RKO (cell line): ENCODE results near the gene ROR2.
A peak's percentile ranks its signal among the peaks of the same experiment; 100 is the strongest.
"Not testable (repeated sequence)": the region's sequence is repeated elsewhere in the genome, so short reads cannot be mapped to it uniquely, and the experiment has no call there.

ENCODE experiments used
- DNase-seq: peaks from one replicate; pipeline ENCODE4 v3.0.0-alpha.2; 2016; ENCODE audit warnings: low spot score

The ROR2 gene

DNA sequence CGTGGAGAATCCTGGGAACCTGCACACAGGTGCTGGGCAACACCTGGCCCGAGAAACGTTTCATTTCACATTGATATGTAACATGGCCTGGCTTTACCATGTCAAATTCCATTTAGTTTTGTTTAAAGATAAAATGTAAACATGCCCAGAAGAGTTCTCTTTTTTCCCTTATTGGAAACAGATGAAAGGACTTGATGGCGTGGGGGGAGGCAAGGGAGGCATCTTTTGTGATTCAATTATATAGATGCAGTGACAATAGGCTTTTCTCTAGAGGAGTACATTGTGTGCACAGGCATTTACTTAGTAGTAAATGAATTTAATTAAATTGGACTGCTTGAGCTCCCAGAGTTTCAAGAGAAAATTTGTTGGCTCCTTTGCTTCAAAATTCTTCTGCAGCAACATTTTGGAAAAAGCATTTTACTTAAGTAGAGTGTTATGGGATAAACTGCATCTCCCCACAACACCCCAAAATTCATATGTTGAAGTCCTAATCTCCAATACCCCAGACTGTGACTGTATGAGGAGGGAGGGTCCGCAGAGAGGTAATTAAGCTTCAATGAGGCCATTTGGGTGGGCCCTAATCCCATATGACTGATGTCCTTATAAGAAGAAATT, 272.1 kb downstream of the ROR2 start:
- DNase-seq, result no peak

DNA sequence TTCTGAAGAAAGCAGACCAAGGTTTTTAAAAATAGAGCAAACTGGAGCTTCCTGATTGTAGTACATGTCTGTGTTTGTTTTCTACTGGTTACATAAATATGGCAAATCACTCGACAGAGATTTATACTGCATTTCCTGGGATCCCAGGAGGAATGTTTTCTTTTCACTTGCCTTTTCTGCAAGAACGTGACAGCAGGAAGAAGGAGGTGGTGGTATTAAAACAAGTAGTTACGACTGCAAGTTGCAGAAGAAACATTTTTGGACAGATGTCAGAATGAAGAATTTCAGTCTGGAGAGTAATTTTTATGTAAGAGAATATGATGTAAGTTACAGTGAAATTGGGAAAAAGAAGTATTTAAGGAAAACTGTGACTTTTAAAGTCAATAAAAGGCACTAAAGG, 272.7 kb downstream of the ROR2 start:
- no peak for DNase-seq

DNA sequence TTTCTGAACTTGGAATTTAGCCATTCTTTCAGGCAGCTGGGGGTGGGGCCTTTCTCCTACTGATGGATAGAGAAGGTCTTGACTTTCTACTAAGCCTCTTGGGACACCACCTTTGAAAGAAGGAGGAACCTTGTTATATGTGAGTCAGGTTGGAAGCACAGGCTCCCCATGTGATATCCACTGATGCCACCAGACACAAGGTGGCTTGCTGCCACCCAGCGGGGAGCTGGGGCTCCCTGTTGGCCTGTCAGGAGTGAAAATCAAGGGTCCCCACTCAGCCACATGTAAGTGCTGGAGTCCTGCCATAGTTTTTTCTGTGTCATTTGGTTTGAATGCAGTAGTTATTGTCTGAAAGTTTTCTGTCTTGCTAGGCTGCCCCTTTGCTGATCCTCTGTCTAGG, 274.0 kb downstream of the ROR2 start:
- peak; percentile 45 for DNase-seq

DNA sequence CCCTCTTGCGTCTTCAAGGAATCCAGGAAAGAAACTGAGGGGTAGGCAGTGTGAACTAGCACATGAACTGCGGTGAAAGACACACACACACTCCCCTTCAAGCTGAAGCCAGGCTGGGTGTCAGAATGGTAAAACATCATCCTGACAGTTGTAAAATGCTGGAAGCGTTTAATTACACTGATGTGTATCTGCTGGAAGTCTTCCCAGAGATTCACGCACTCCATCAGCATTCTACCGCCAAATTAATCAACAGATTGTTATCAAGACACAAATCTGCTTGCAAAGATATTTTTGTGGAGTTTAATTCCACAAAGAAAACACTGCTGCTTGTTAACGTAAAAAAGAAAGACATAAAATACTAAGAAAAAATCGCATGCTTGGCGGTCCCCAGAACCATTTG, 285.4 kb downstream of the ROR2 start:
- no peak for DNase-seq

DNA sequence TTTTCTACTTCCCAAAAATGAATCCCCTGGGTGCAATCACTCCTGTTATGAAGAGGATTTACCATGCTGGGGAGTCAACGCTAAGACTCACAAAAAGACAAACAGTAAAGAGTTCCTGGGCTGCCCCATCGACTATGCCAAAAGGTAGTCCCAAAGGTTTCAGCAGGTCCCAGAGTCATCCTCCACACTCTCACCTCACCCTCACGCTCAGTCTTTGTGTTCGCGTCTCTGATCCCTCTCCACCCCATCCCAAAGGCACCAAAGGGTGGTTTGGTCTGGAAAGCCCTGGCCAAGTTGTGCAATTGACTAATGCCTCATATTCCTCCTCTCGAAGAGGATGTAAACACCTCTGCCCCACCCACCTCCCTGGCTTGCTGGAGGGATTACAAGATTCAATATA, 286.2 kb downstream of the ROR2 start:
- DNase-seq, result no peak

DNA sequence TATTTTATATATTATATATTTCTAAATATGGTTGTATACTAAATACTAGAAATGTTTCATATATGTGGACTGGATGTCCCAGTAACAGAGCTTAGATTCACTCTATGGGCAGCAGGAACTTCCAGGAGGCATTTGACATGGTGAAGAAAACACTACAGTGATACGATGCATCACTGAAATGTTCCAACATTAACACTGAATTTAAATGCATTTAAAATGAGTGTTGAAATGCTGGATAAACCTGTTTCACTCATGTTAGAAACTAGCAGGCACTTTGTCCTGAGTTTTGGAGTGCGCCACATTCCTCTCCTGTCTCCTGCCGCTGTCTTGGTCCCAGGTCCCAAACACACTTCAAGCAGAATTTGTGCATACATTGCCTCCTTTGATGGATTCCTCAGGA, 288.6 kb downstream of the ROR2 start:
- no peak for DNase-seq

DNA sequence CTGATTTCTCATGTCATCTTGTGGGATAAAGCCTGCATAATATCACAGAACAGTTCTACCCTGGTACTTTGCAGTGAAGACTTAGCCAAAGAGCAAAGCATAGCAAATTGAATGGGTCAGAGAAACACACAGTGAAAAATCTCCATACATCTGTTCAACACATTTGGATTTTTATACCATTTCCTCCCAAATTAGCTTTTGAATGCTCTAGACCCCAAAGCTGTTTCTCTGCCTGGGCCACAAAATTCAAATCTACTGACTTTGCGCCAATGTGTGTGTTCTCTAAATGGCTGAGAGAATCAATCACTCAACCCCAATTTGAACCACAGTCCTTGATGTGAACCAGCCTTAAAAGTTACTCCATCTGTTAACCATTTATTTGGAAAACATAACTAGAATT, 289.5 kb downstream of the ROR2 start:
- no peak for DNase-seq

DNA sequence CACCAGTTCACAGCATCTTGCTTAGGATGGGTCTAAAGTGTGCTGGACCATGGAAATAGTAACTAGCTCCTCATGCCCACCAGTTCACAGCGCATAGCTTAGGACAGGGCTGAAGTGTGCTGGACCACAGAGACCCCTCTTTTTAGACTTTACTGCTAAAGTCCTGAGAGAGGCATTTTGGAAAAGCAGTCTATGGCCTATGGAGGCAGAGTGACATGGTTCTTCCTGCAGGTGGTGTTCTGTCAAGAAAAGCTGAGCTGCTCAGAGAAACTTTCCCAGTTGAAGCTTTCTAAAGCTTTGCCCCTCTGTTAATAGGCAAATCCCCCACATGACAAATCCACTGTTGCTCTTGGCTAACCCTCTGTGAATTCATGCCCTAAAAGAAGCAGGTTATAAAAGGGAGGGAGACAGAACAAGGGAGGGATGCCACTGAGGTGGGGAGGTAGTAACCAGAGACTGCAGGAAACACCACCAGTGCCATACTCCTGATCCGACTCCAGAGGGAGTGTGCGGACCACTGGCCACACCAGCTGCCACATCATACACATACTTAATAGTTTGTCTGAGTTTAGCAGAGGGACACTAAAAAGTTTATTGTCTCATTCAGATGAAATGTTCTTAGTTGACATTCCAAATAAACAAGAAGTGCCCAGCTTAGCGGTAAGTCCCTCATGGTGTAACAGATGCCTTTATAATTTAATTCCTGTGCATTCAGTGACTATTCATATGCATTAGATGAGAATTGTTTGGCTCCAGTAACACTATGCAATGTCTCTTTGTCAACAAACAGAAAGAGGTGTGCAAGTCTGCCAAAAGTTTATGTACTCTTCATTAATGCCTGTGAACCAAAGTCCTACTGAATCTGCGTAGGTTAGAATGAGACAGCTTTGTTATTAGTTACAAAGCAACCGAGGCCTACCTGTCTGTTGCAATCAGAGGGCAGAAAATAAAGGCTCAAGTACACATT, 290.2 kb downstream of the ROR2 start:
- DNase-seq, result peak; percentile 63

DNA sequence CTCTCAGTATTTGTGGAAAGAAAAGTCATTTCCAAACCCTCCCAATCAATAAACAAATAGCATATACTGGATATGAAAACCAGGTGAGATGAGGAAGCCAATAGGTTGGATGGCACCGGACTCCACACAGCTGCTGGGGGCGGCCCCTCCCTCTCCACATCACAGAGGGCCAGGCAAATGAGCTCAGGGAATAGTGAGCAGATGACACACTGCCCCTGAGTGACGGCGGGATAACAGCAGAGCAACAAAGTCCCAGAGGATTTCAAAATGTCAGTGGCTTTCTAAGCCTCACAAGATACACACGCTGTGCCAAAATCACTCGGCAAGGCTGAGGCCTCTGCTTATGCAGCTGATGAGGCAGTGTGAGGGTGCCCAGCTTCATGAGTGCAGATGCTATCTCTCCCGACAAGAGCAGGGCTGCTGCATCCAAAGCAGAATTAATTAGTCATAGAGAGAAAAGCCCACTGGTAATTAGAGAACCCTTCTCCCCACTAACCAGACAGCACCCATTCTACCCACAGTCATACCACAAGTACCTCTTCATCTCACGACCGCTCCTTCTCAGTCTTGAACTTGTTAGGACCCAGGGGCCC, 291.4 kb downstream of the ROR2 start:
- no peak for DNase-seq

DNA sequence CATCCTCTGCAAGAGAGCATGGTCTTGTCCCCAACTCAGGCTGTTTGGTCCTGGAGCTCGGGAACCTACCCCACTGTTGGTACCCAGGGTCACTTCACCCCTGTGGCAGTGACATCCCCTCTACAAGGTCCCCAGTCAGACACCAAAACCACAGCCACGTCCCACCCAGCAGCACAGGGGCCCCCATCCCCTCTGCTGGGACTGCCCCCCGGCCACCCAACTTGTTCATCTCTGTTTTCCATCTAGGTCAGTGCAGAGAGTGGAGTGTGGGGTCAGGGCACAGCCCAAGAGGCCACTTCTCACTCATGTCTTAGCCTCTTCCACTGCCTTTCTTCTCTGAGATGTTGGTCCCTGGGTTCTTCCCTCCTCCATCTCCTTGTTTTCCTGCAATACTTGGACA, 292.5 kb downstream of the ROR2 start:
- no peak for DNase-seq

DNA sequence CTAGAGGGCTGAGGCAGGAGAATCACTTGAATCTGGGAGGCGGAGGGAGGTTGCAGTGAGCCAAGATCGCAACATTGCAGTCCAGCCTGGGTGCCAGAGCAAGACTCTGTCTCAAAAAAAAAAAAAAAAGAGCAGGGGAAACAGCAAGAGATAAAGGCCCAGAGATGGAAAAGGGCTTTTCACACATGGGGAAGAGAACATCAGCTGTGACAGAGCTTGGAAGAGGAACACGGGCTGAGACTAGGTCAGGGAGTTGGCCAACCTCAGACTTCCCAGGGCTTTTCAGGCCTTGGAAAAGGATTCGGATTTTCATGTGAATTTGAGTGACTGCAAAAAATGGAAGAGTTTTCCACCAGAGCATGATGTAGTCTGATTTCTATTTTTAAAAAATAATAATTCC, 294.4 kb downstream of the ROR2 start:
- no peak for DNase-seq

DNA sequence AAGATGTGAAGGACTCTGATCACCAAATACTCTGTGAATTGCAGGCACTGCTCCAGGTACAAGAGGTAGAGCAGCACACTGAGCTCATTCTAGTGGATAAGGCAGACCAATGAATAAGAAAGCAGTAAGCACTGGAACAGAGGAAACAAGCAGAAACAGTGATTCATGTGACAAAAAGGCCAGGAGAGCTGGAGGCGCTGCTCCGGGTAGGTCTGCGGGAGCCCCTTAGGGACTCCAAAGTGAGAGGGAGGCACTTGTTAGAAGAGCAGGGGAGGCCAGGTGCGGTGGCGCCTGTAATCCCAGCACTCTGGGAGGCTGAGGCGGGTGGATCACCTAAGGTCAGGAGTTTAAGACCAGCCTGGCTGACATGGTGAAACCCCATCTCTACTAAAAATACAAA, 294.8 kb downstream of the ROR2 start:
- DNase-seq, result no peak

DNA sequence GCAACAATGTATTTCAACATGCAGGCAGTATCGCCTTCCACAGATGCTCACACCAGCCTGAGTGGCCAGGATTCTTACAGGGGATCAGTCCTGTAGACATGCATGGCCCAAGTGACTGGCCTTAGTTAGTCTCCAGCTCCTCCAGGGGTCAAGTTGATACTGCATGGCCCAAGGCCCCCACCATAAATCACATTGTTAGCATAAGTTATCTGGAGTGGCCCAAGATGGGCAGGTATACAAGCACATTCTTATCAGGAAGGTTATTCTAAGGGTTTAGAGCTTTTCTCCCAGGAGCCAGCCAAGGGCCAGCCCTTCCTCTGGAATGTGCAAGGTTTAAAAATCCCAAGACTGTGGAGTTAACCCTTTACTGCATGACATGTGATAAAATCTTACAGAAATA, 295.5 kb downstream of the ROR2 start:
- DNase-seq, result no peak

DNA sequence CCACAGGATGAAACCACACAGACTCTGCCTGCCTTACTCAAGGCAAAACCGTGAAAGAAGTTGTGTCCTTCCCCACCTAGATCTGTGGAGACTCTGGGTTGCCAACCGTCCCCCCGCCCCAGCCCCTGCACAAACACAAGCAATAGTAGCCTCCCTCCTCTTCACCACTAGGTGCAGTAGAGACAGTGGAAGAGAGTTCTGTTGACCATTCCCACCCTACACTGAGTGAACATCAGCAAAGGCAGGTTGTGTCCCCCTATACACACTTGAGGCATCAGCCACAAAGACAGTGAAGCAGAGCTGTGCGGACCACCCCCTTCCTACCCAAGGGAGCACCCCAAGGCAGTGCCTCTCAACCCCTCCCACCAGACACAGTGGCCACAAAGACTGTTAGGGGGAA, 302.7 kb downstream of the ROR2 start:
- no peak for DNase-seq

DNA sequence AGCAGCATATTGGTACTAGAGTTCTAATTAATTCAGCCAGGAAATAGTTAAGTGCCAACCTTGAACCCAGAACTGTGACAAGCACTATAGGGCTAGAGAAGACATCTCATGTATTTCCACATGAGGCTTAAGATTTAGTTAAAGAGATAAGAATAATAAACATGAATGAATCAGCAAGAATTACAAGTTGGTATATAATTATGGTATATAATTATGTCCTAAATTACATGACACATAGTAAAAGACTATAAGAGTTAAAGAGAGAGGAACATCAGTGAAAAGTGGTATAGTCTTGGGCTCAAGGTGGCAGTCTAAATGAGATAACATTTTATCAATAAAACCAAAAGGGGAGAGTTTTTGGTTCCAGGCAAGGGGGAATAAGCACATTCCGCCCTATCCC, 303.3 kb downstream of the ROR2 start:
- no peak for DNase-seq

DNA sequence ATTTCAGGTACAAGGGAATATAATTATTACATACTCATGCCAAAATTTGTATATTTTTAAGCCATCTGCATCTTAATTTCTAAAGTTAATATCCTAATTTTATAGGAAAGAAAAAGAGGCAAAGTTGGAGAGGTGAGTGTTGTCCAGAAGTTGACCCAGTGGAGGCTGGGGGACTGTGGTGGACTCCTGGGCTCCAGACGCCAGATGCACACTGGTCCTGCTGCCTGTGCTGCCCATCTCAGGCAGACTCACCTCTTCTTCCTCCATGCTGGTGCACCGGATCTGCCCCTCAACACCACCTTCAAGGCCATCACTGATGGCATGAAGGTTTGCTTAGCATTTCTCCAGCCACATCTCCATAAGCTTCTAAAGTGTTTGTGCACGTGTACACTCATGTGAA, 305.6 kb downstream of the ROR2 start:
- DNase-seq, result no peak

DNA sequence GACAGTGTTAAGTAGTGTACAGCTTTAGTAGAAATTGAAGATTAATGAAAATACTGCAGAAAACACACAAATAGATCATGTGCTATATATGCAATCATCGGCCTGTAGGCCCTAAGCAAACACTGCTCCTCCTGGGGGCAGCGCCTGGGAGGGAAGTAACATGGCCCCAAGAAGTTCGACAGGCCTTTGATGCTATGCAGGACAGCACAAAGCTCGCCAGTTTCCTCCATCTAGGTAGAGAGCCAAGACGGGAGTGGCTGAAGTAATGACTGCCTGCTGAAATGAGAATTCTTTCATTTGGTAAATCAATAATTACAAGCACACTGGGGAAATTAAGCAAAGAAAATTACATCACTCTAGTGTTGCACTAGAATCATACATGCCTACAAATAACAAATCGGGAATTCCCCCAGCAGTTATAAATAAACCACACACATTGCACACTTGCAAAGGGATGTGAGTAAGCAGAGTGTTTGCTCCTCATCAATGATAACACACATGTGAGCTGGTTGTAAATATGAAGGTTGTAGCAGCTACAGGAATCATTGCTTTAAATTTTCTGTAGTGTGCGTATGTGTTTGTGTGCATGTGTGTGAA, 306.4 kb downstream of the ROR2 start:
- no peak for DNase-seq

DNA sequence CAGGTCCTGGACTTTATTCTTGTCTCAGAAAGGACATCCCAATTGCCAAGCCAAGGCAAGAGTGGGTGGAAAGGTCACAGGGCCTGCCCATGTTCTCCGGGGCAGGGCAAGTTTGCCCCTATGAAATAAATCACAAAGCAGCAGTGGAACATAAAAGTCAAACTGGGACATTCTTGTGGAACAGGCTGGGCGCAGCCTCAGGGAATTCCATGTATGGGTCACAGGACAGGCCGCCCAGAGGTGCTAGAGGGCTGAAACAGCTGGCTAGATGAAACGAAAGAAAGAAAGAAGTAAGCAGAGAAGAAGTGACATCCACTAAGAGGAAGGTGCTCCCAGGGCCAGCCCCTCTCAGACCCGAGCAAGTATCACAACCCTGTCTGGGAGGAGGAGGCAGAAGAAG, 307.3 kb downstream of the ROR2 start:
- no peak for DNase-seq

DNA sequence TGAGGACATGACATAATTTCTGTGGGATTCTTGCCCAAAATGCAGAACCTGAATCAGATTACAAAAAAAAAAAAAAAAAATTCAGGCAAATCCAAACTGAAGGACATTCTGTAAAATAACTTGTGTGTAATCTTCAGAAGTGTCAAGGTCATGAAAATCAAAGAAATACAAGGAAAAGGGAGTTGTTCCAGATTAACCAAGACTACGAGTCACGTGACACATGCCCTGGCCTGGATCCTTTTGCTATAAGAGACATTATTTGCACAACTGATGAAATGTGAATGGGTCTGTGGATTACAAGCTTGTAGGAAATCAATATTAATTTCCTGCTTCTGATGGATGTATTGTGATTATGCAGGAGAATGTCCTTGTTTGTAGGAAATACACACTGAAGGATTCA, 309.6 kb downstream of the ROR2 start:
- DNase-seq, result no peak

DNA sequence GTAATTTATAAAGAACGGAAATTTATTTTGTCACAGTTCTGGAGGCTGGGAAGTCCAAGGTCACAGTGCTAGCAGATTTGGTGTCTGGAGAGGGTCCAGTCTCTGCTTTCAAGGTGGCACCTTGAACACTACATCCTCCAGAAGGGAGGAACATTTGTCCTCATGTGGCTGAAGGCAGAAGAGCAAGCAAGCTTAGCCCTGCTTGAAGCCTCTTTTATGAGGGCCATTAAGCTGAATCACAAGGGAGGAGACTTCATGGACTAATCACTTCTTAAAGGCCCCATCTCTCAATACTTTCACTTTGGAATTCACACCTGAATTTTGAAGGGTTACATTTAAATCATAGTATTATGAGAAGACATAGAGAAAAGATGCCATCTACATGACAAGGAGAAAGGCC, 311.0 kb downstream of the ROR2 start:
- DNase-seq, result no peak

DNA sequence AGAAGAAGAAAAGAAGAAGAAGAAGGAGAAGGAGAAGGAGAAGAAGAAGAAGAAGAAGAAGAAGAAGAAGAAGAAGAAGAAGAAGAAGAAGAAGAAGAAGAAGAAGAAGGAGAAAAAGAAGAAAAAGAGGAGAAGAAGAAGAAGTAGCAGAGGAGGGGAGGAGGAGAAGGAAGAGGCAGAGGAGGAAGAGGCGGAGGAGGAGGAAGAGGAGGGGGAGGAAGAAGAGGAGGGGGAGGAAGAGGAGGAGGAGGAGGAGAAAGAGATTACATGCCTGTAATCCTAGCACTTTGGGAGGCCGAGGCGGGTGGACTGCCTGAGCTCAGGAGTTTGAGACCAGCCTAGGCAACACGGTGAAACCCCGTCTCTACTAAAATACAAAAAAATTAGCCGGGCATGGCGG, 315.2 kb downstream of the ROR2 start:
- not testable (repeated sequence) for DNase-seq

DNA sequence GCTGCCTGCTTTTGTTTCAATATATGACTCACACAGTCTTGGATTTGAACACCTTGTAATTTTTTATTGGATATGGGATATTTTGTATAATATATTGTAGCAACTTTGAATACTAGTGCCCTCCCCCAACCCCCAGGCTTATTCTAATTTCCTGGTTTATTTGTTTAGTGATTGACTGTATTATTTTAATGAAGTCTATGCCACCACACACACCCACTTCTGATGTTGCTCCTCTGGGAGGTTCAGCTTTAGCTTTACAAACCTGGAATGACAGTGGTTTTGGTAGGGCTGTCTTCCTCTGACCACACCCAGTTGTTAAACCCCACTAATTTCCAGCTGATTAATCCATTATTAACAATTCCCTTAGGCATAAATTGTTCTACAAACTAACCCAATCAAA, 320.3 kb downstream of the ROR2 start:
- no peak for DNase-seq

DNA sequence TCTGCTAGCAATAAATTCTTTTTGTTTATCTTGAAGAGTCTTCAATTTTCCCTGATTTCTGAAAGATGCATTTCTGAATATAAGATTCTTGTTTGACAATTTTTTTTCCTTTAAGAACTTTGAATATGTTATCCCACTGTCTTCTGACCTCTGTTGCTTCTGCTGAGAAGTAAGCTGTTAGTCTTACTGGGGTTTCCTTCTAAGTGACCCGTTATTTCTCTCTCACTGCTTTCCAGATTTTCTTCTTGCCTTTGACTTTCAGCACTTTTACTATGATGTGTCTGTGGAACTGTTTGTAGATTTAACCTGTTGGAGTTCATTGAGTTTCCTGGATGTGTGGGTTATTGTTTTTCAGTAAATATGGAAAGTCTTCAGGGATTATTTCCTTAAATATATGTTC, 321.1 kb downstream of the ROR2 start:
- no peak for DNase-seq
